Psoas muscle (tissue), 8 donors: Measurements from ENCODE around the gene GPA33. TPM values are rescaled to one million over a fixed set of nuclear protein-coding genes. Genes with fewer than 3 reads are reported as not detected.
A peak's percentile ranks its signal among the peaks of the same experiment; 100 is the strongest.

Source experiments
- ATAC-seq, 4 donors: fragments of 200-7000 bp; cut with Tn5 transposase; one replicate each; pipeline ENCODE4 v1.9.1; 2020; ENCODE audit warnings: moderate library complexity in 3 of 4, mild to moderate bottlenecking in 2 of 4
- DNase-seq, 2 donors: peaks; one replicate each; pipeline ENCODE4 v3.0.0-alpha.2; 2020
- H3K27ac ChIP-seq: fragments of 200-600 bp; one replicate; pipeline ENCODE4 v1.8.0; 2022
- H3K27me3 ChIP-seq, 3 donors: fragments of 200-600 bp in 1 of 3; one replicate each; pipeline versions ENCODE4 v1.6.1 to v1.8.0; 2013 to 2022; ENCODE audit warnings: low read length in 2 of 3, mild to moderate bottlenecking in 2 of 3, moderate library complexity in 1 of 3; ENCODE audit not compliant: insufficient read depth in 3 of 3
- H3K36me3 ChIP-seq, 2 donors: fragments of 200-600 bp in 1 of 2; one replicate each; pipeline versions ENCODE4 v1.6.1 to v1.8.0; 2013 to 2022; ENCODE audit warnings: low read depth in 1 of 2, mild to moderate bottlenecking in 1 of 2, moderate library complexity in 1 of 2; ENCODE audit not compliant: insufficient read depth in 1 of 2
- H3K4me1 ChIP-seq: fragments of 200-600 bp; one replicate; pipeline ENCODE4 v1.8.0; 2022
- H3K4me3 ChIP-seq: fragments of 200-600 bp; one replicate; pipeline ENCODE4 v1.8.0; 2022; ENCODE audit warnings: mild to moderate bottlenecking
- H3K9me3 ChIP-seq: fragments of 200-600 bp; one replicate; pipeline ENCODE4 v1.8.0; 2022
- WGBS, 3 donors: extraction: QIAGEN DNeasy Blood & Tissue Kit; methylation state at CpG; one replicate each; pipeline versions ENCODE4 v1.1.6 to v1.1.7; 2013; 5-methylcytosine and 5-hydroxymethylcytosine counted together
- intact Hi-C, 2 donors: fragments of 100-400 bp; cut with DNase I; formaldehyde crosslinking; loops; one replicate each; pipeline versions ENCODE4 v1.11.0 to v1.14.2; 2022
- polyA plus RNA-seq, 3 donors: library from polyadenylated mRNA; stranded (reverse); fragments of 200-250 nt; gene quantifications; one replicate each; pipeline ENCODE4 v1.2.3, GENCODE V29; 2013
- total RNA-seq, 4 donors: library from RNA; stranded (reverse); fragmentation: NEBNext Ultra II Directional in 2 of 4; extraction: Animal tissue kit (Norgen Biotek cat#: 25700) in 2 of 4; gene quantifications; one replicate each; pipeline versions ENCODE4 v1.2.1 to v1.2.4, GENCODE V29; 2021 to 2023
- TF ChIP-seq, protein P1 (sequence below): fragments of 200-600 bp; IDR thresholded peaks from one replicate; pipeline ENCODE4 v1.8.0; 2022; ENCODE audit warnings: antibody characterized with exemption
- donor health status: healthy with polysubstance abuse.
- donor health status: DM: no; HTN: no; CAD: no; lungs with moderate emphysema.
- donor health status: Bipolar disorder and iron deficiency.
- donor health status: healthy.
- donor health status: DM: yes; HTN: yes; CAD: no.
- donor health status: DM: no; HTN: no; CAD: no.
- donor health status: DM: no; HTN: no; CAD: no.
- donor health status: DM: yes; HTN: yes; CAD: no.

GPA33 gene
- total and polyA plus RNA-seq, 7 donors = 0.06 to 2.2 (median 0.12) TPM; not detected in 2

- Histone ChIP-seq H3K27ac (no peak overlapping the region), H3K27me3 (no peaks in the 10 kb centered on the region), H3K9me3 (no peaks in the 10 kb centered on the region), H3K4me1 (peaks cover 10% of the 10 kb centered on the region), H3K4me3 (no peak overlapping the region), H3K36me3 (no peaks in the 10 kb centered on the region)
- intact Hi-C loops = no loop called here
- TF ChIP-seq, protein P1, sequence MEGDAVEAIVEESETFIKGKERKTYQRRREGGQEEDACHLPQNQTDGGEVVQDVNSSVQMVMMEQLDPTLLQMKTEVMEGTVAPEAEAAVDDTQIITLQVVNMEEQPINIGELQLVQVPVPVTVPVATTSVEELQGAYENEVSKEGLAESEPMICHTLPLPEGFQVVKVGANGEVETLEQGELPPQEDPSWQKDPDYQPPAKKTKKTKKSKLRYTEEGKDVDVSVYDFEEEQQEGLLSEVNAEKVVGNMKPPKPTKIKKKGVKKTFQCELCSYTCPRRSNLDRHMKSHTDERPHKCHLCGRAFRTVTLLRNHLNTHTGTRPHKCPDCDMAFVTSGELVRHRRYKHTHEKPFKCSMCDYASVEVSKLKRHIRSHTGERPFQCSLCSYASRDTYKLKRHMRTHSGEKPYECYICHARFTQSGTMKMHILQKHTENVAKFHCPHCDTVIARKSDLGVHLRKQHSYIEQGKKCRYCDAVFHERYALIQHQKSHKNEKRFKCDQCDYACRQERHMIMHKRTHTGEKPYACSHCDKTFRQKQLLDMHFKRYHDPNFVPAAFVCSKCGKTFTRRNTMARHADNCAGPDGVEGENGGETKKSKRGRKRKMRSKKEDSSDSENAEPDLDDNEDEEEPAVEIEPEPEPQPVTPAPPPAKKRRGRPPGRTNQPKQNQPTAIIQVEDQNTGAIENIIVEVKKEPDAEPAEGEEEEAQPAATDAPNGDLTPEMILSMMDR = peak; percentile 7
- 49 to 60% (median 52%) methylated on average over 11 of the region's 11 CpGs for WGBS, 3 donors
- ATAC-seq (peak; percentile 52 to 86 (median 84)), DNase-seq (no peak)
These were observed 7.6 kb downstream of the GPA33 start for GRCh38 chr1:167082511-167083027.

- intact Hi-C loops = no loop called here
- Histone ChIP-seq H3K9me3 (no peaks in the 10 kb centered on the region), H3K4me3 (no peak overlapping the region), H3K27me3 (no peaks in the 10 kb centered on the region), H3K4me1 (peaks cover 10% of the 10 kb centered on the region), H3K36me3 (no peaks in the 10 kb centered on the region), H3K27ac (no peak overlapping the region)
- ATAC-seq (no peak), DNase-seq (no peak)
- 80 to 83% (median 82%) methylated on average over 8 of the region's 8 CpGs for WGBS, 3 donors
- TF ChIP-seq, protein P1 = no peak
These were observed 8.5 kb downstream of the GPA33 start for GRCh38 chr1:167081594-167082156.

DNA sequence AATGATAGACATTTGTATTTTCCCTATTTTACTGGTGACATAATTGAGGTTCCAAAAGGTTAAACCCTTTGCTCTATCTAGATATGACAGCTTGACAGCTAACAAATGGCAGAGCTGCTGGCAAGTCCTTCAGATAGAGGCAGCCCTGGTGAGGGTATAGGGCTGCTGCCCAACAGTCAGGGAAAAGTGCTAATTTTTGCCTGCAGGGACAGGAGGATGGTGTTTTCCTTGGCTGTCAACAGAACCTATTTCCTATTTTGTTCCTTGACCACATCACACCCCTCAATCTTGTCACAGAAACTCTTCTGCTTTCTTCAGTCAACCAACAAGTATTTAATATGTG lies 12.3 kb downstream of the GPA33 start:
- no peak for DNase-seq
- Histone ChIP-seq H3K27ac (no peak overlapping the region), H3K4me1 (no peaks in the 10 kb centered on the region), H3K9me3 (no peaks in the 10 kb centered on the region), H3K4me3 (no peak overlapping the region), H3K27me3 (no peaks in the 10 kb centered on the region), H3K36me3 (no peaks in the 10 kb centered on the region)
- TF ChIP-seq, protein P1 = no peak
- ATAC-seq = no peak
- intact Hi-C loops = no loop called here

DNA sequence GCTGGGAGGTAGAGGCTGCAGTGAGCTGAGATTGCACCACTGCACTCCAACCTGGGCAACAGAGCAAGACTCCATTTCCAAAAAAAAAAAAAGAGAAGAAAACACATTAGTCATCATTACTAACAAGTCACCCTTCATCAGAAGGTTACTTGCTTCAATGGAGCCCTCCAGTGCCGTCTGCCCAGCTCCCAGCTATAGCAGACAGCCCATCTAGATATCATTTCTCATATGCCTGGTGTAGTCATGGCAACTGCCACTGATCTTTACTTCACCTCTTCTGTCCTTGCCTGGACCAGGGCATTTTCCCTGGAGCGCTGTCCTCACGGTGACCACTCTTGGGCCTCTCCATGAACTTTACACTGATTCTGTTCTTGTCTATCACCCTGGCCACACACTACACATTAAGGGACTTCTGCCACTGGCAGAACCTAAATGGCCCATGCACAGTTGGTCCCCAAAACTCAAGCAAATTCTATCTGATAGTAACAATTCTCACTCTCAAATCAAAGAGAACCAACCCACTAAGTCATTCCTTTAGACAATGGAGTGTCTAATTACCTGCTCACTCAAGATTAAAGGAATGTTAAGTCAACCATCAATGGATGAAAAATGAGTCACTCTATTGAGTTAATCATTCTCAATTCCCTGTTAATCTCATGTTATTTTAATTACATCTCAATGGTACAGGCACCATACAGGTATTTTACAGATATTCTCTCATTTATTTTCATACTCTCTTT lies 12.9 kb downstream of the GPA33 start:
- TF ChIP-seq, protein P1 = no peak
- H3K27ac ChIP-seq = no peak overlapping the region
- H3K9me3 ChIP-seq = no peaks in the 10 kb centered on the region
- H3K27me3 ChIP-seq = no peaks in the 10 kb centered on the region
- ATAC-seq (no peak), DNase-seq (no peak)
- intact Hi-C loops = no loop called here
- H3K4me1 ChIP-seq = no peaks in the 10 kb centered on the region
- H3K4me3 ChIP-seq = no peak overlapping the region
- WGBS, 3 donors = 89 to 96% (median 91%) methylated on average over 3 of the region's 3 CpGs
- H3K36me3 ChIP-seq = no peaks in the 10 kb centered on the region
